AG04450 (cell line): ENCODE results near the gene CGB1. TPM values are rescaled to one million over a fixed set of nuclear protein-coding genes. Genes with fewer than 3 reads are reported as not detected.
"Not testable (repeated sequence)": the region's sequence is repeated elsewhere in the genome, so short reads cannot be mapped to it uniquely, and the experiment has no call there.

Experiments
- CTCF ChIA-PET: fragments of 300-600, 350-600 bp; formaldehyde crosslinking; extraction: SDS; loops from one replicate; lab custom pipeline; 2022; ENCODE audit warnings: antibody characterized with exemption, inconsistent platforms; lab: Charles Lee
- POLR2A ChIA-PET: fragments of 350-600 bp; formaldehyde crosslinking; extraction: SDS; loops from one replicate; lab custom pipeline; 2021; ENCODE audit warnings: antibody characterized with exemption, inconsistent platforms; lab: Yijun Ruan, JAX
- DNase-seq: peaks from one replicate; pipeline ENCODE4 v3.0.0-alpha.2; 2011; ENCODE audit warnings: low read depth, low spot score
- H3K27ac ChIP-seq: one replicate; pipeline ENCODE4 v1.5.1; 2012; ENCODE audit warnings: low read depth, low read length, control low read depth
- H3K27me3 ChIP-seq: one replicate; pipeline ENCODE4 v1.6.0; 2012; ENCODE audit warnings: low read length; ENCODE audit not compliant: control insufficient read depth, insufficient read depth
- H3K4me3 ChIP-seq: 2 replicates; pipeline ENCODE4 v1.5.1; 2011; ENCODE audit warnings: mild to moderate bottlenecking, low read depth, low read length, control low read depth
- H3K9me3 ChIP-seq: 2 replicates; pipeline ENCODE4 v1.5.1; 2012; ENCODE audit warnings: low read length; ENCODE audit not compliant: control insufficient read depth, insufficient read depth
- polyA plus RNA-seq: library from polyadenylated mRNA; depleted of rRNA; stranded (reverse); fragments of >200 nt; gene quantifications from 2 replicates; pipeline ENCODE4 v1.2.3, GENCODE V29; 2011
- TF ChIP-seq, protein P1 (sequence below): IDR thresholded peaks from 2 replicates; pipeline ENCODE4 v1.5.1; 2011; ENCODE audit warnings: low read depth, low read length, control low read depth, inconsistent platforms

Gene CGB1
- polyA plus RNA-seq, 1 experiment: not detected

DNA sequence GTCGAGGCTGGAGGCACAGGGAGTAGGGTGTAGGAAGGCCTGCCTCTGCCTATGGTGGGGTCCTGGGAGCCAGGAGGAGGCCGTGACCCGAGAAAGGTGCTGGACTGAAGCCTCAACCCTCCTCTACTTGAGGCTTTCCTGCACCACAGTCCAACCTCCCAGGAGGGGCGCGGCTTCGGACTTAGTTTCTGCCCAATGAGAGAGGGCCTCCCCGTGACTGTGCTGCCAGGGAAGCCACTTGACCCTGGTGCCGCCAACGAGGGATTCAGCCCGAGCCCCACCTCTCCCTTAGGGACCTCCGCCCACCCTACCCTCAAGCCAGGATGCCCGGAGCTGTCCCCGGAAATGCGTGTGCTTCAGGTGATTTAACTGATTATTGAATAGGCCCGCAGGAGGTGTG lies 12.5 kb downstream of the CGB1 start, which contains the start of gene CGB3:
TSS of gene CGB3 (minus strand) at position 101 of the 400 bp plus-strand sequence. CDS start 362 bp downstream, outside the sequence.
- CTCF ChIA-PET, H3K9me3 ChIP-seq, H3K27me3 ChIP-seq, POLR2A ChIA-PET, DNase-seq, H3K27ac ChIP-seq, H3K4me3 ChIP-seq: not testable (repeated sequence)

DNA sequence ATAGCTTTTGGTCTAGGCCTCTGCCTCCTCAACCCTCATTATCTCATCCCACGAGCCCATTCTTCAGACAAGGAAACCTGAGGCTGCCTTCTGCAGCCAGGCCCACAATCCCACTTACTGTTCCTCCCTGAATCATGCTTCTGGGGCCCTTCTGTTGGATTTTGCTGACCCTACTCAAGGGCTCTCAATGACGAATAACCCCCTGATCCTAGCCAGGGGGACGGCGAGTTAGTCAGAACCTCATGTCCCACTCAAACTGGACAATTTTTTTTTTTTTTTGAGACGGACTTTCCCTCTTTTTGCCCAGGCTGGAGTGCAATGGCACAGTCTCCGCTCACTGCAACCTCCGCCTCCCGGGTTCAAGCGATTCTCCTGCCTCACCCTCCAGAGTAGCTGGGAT lies 14.6 kb downstream of the CGB1 start:
- POLR2A ChIA-PET: no interaction called here
- CTCF ChIA-PET: interaction anchor here (0.9 kb wide), 1 partner anchor 22 kb away, joined by 3 read pairs; no protein-coding TSS in a partner anchor

GRCh38 chr19:49020931-49021895 lies 15.5 kb downstream of the CGB1 start:
- Histone ChIP-seq H3K27ac (no peak overlapping the region), H3K27me3 (no peaks in the 10 kb centered on the region), H3K4me3 (no peak overlapping the region), H3K9me3 (no peaks in the 10 kb centered on the region; the same call in 1 of the 2 replicates)
- DNase-seq: no peak
- ChIA-PET CTCF (interaction anchor here (0.9 to 3.7 kb wide), 2 partner anchors 21 to 22 kb away, joined by 3 to 28 read pairs; no protein-coding TSS in a partner anchor), POLR2A (no interaction called here)
- TF ChIP-seq, protein P1, sequence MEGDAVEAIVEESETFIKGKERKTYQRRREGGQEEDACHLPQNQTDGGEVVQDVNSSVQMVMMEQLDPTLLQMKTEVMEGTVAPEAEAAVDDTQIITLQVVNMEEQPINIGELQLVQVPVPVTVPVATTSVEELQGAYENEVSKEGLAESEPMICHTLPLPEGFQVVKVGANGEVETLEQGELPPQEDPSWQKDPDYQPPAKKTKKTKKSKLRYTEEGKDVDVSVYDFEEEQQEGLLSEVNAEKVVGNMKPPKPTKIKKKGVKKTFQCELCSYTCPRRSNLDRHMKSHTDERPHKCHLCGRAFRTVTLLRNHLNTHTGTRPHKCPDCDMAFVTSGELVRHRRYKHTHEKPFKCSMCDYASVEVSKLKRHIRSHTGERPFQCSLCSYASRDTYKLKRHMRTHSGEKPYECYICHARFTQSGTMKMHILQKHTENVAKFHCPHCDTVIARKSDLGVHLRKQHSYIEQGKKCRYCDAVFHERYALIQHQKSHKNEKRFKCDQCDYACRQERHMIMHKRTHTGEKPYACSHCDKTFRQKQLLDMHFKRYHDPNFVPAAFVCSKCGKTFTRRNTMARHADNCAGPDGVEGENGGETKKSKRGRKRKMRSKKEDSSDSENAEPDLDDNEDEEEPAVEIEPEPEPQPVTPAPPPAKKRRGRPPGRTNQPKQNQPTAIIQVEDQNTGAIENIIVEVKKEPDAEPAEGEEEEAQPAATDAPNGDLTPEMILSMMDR: no peak

More for the DNA sequence above, 14.6 kb downstream of the CGB1 start:
- Histone ChIP-seq H3K4me3 (no peak overlapping the region), H3K27me3 (no peaks in the 10 kb centered on the region), H3K9me3 (no peaks in the 10 kb centered on the region; the same call in 1 of the 2 replicates), H3K27ac (no peak overlapping the region)
- TF ChIP-seq, protein P1: no peak
- DNase-seq: no peak

DNA sequence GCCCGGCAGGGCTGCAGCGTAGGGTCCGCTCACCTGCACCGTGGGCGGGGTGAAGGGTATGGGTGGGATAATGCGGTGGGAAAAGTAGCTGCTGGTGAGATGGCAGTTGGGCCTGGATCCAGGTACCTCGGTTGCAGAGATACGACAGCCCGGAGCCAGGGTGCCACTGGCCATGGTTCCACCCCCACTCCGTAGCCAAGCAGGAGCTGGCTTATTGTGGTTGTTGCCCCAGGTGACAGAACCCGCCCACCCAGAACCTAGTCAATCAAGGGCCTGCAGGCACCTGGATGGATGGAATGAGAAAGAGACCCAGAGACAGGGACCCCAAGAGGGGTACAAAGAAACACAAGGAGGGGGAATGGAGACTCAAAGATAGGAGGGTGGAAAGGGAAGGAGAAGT lies 16.4 kb downstream of the CGB1 start:
- TF ChIP-seq, protein P1: no peak
- Histone ChIP-seq H3K4me3 (no peak overlapping the region), H3K27ac (no peak overlapping the region), H3K9me3 (no peaks in the 10 kb centered on the region; the same call in 1 of the 2 replicates), H3K27me3 (no peaks in the 10 kb centered on the region)
- no peak for DNase-seq
- CTCF ChIA-PET: interaction anchor here (1.5 to 3.7 kb wide), 2 partner anchors 22 to 27 kb away, joined by 6 to 28 read pairs; partner anchors contain the start of genes GYS1 and RUVBL2
- POLR2A ChIA-PET: no interaction called here

- CTCF ChIA-PET: interaction anchor here (0.6 to 3.7 kb wide), 4 partner anchors 21 to 453 kb away, joined by 3 to 28 read pairs (median 6); partner anchors contain the start of genes GYS1 and RUVBL2
- TF ChIP-seq, protein P1: no peak
- POLR2A ChIA-PET: interaction anchor here (1.0 kb wide), 1 partner anchor 26 kb away, joined by 3 read pairs; the partner anchor contains the start of genes GYS1 and RUVBL2
- no peaks in the 10 kb centered on the region; the same call in 1 of the 2 replicates for H3K9me3 ChIP-seq
- no peaks in the 10 kb centered on the region for H3K27me3 ChIP-seq
- H3K27ac ChIP-seq: no peak overlapping the region
- no peak for DNase-seq
- H3K4me3 ChIP-seq: peak overlapping the region; percentile 10; the same call in 1 of the 2 replicates
Measured at GRCh38 chr19:49019242-49019932, 17.3 kb downstream of the CGB1 start.

GRCh38 chr19:49018388-49019241 lies 18.1 kb downstream of the CGB1 start:
- DNase-seq, H3K9me3 ChIP-seq, H3K27ac ChIP-seq, H3K27me3 ChIP-seq: not testable (repeated sequence)
- POLR2A ChIA-PET: interaction anchor here (1.0 kb wide), 1 partner anchor 25 kb away, joined by 3 read pairs; the partner anchor contains the start of genes GYS1 and RUVBL2
- peak overlapping the region; percentile 49 for H3K4me3 ChIP-seq
- CTCF ChIA-PET: interaction anchor here (0.6 to 3.7 kb wide), 6 partner anchors 20 to 453 kb away, joined by 3 to 28 read pairs (median 6); partner anchors contain the start of genes CGB7, GYS1 and RUVBL2
